Kidney (tissue), 14 donors: Measurements from ENCODE around the gene XPO6. TPM values are rescaled to one million over a fixed set of nuclear protein-coding genes. Genes with fewer than 3 reads are reported as not detected.

Source experiments
- DNase-seq, 5 donors: peaks; one replicate each; pipeline ENCODE4 v3.0.0-alpha.2; 2013 to 2020
- FAIRE-seq: peaks from 2 replicates; lab custom pipeline; 2012; peaks lifted over from hg19 to GRCh38; lab: Jason Lieb, UNC
- H3K27ac ChIP-seq, 2 donors: one replicate each; pipeline ENCODE4 v1.7.0; 2013; ENCODE audit warnings: low read depth in 2 of 2, low read length in 2 of 2, inconsistent platforms in 1 of 2
- H3K27me3 ChIP-seq: one replicate; pipeline ENCODE4 v1.7.1; 2013; ENCODE audit warnings: low read length, inconsistent platforms; ENCODE audit not compliant: control insufficient read depth, insufficient read depth
- H3K36me3 ChIP-seq, 3 donors: one replicate each; pipeline versions ENCODE4 v1.7.0 to v1.7.1; 2013; ENCODE audit warnings: low read length in 3 of 3, control low read depth in 1 of 3, inconsistent platforms in 1 of 3; ENCODE audit not compliant: insufficient read depth in 3 of 3, control insufficient read depth in 2 of 3
- H3K4me1 ChIP-seq, 3 donors: one replicate each; pipeline versions ENCODE4 v1.7.0 to v1.7.1; 2013; ENCODE audit warnings: low read length in 3 of 3, inconsistent platforms in 1 of 3, low read depth in 1 of 3; ENCODE audit not compliant: control insufficient read depth in 2 of 3, insufficient read depth in 2 of 3
- H3K4me3 ChIP-seq, 3 donors: one replicate each; pipeline versions ENCODE4 v1.7.0 to v1.8.1; 2013; ENCODE audit warnings: low read length in 3 of 3, control low read depth in 1 of 3, inconsistent platforms in 1 of 3
- H3K9ac ChIP-seq, 3 donors: one replicate each; pipeline versions ENCODE4 v1.7.0 to v1.7.1; 2013; ENCODE audit warnings: low read length in 3 of 3, control low read depth in 1 of 3, inconsistent platforms in 1 of 3
- H3K9me3 ChIP-seq, 3 donors: one replicate each; pipeline versions ENCODE4 v1.7.0 to v1.7.1; 2013; ENCODE audit warnings: low read length in 3 of 3, control low read depth in 1 of 3, inconsistent platforms in 1 of 3; ENCODE audit not compliant: control insufficient read depth in 2 of 3, insufficient read depth in 1 of 3
- intact Hi-C: fragments of 100-400 bp; cut with DNase I; formaldehyde crosslinking; loops from one replicate; pipeline ENCODE4 v1.11.1; 2022
- polyA plus RNA-seq: library from polyadenylated mRNA; stranded (reverse); fragments of 350-450 nt; fragmentation: Illumina TruSeq; extraction: RNeasy Lipid Tissue Mini Kit (QIAGEN cat#74804); gene quantifications from one replicate; pipeline ENCODE4 v1.2.3, GENCODE V29; 2014; ENCODE audit warnings: low read depth, low replicate concordance; ENCODE audit not compliant: insufficient read depth
- total RNA-seq: library from RNA; stranded (reverse); fragmentation: NEBNext Ultra II Directional; extraction: Animal tissue kit (Norgen Biotek cat#: 25700); gene quantifications from one replicate; pipeline ENCODE4 v1.2.1, GENCODE V29; 2021
- TF ChIP-seq, protein P1 (sequence below): IDR thresholded peaks from 3 replicates; pipeline ENCODE4 v1.5.1; 2012; ENCODE audit warnings: mild to moderate bottlenecking, moderate library complexity, borderline replicate concordance; ENCODE audit not compliant: insufficient read depth; ENCODE audit errors: extremely low read depth
- donor health status: control.
- donor health status: control.
- donor health status: control.
- donor health status: control.
- donor health status: control.
- donor health status: DM: yes; HTN: yes; CAD: no.
- donor health status: Normal renal cell carcinoma (clear cell type).

XPO6 gene
- total and polyA plus RNA-seq, 2 donors from 2014 or later = 57.2 to 98.8 TPM

DNA sequence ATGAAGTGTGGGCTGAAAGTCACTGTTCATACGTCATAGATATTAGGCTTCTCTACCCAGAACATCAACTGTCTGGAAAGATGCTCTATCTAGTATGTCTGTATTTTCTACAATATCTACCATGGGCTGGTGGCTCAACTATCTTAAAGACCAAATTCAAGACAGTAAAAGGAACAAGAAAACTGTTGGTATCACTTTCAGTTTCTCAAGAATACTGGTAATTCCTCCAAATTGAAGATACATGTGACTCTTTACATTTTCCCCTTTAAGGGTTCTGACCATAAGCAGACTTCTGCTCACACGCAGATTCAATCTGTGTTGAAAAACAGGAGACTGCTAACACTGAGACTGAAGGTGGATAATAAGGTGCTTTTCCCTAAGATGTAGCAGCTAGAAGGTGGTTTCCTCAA, 24.2 kb downstream of the XPO6 start:
- Histone ChIP-seq H3K27ac (no peak overlapping the region), H3K27me3 (no peaks in the 10 kb centered on the region), H3K36me3 (no peaks in the 10 kb centered on the region), H3K4me3 (no peak overlapping the region), H3K4me1 (no peaks in the 10 kb centered on the region), H3K9ac (no peak overlapping the region), H3K9me3 (no peaks in the 10 kb centered on the region)
- DNase-seq = no peak
- no peak for FAIRE-seq
- TF ChIP-seq, protein P1, sequence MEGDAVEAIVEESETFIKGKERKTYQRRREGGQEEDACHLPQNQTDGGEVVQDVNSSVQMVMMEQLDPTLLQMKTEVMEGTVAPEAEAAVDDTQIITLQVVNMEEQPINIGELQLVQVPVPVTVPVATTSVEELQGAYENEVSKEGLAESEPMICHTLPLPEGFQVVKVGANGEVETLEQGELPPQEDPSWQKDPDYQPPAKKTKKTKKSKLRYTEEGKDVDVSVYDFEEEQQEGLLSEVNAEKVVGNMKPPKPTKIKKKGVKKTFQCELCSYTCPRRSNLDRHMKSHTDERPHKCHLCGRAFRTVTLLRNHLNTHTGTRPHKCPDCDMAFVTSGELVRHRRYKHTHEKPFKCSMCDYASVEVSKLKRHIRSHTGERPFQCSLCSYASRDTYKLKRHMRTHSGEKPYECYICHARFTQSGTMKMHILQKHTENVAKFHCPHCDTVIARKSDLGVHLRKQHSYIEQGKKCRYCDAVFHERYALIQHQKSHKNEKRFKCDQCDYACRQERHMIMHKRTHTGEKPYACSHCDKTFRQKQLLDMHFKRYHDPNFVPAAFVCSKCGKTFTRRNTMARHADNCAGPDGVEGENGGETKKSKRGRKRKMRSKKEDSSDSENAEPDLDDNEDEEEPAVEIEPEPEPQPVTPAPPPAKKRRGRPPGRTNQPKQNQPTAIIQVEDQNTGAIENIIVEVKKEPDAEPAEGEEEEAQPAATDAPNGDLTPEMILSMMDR = no peak
- intact Hi-C loops = no loop called here

DNA sequence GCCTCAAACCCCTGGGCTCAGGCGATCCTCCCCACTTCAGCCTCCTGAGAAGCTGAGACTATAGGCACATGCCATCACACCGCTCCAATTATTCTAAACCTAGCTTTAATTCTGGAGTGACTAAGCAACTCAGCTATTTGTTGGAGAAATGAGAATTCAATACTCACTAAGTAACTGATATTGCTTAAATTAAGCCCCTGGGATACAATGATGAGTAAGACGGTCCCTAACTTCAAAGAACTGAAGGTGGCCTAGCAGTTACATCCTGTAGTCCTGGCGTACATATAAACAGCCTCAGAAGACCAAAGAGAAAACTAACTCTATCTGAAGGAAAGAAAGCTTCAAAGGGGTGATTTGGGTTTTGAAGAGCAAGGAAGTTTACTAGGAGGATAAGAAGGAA, 25.0 kb downstream of the XPO6 start:
- intact Hi-C loops = no loop called here
- H3K4me3 ChIP-seq = no peak overlapping the region
- peaks cover 0 to 7% (median 3%) of the 10 kb centered on the region in 3 donors for H3K4me1 ChIP-seq
- no peaks in the 10 kb centered on the region for H3K9me3 ChIP-seq
- H3K9ac ChIP-seq = no peak overlapping the region
- TF ChIP-seq, protein P1 = no peak
- FAIRE-seq (no peak), DNase-seq (no peak)
- H3K27me3 ChIP-seq = no peaks in the 10 kb centered on the region
- H3K36me3 ChIP-seq = no peaks in the 10 kb centered on the region
- peak overlapping the region in 1 of 2 donors; percentile 9 for H3K27ac ChIP-seq

DNA sequence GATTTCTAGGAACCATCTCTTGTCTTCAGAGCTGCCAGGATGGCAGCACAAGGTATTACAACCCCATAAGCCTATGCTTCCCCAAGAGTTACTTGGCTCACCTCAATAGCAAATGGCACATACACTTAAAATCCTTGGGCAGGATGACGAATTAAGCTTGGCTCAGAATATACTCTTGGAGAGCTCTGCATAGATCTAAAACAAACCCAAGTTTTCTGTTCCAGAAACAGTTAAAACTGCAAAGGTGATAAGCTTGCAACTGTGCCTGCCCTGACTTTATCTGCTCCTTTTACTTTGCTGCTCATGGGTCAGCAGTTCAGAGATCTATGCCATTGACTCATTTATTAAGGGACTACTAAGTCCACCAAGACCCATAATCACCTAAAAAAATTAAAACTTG, 26.1 kb downstream of the XPO6 start:
- Histone ChIP-seq H3K4me3 (no peak overlapping the region), H3K36me3 (no peaks in the 10 kb centered on the region), H3K9ac (no peak overlapping the region), H3K27ac (no peak overlapping the region), H3K9me3 (no peaks in the 10 kb centered on the region), H3K27me3 (no peaks in the 10 kb centered on the region), H3K4me1 (peaks cover 0 to 11% (median 7%) of the 10 kb centered on the region in 3 donors)
- no peak for DNase-seq
- no peak for FAIRE-seq
- intact Hi-C loops = no loop called here
- TF ChIP-seq, protein P1 = no peak

DNA sequence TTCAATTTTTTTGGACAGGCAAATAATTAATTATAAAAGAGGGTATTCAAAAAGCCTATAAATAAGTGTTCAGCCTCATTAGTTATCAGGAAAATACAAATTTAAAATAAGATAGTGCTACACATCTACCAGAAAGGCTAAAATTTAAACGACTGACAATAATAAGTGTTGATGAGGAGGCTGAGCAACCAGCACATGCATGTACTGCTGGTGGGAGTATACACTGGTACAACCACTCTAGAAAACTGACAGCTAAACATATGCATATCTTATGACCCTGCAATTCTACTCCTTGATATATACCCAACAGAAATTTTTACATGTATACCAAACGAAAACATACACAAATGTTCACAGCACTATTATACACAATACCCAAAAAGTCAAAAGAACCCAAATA, 27.1 kb downstream of the XPO6 start:
- intact Hi-C loops = no loop called here
- H3K4me1 ChIP-seq = peaks cover 0 to 11% (median 7%) of the 10 kb centered on the region in 3 donors
- no peaks in the 10 kb centered on the region for H3K36me3 ChIP-seq
- H3K9ac ChIP-seq = no peak overlapping the region
- H3K27me3 ChIP-seq = no peaks in the 10 kb centered on the region
- FAIRE-seq (no peak), DNase-seq (no peak)
- TF ChIP-seq, protein P1 = no peak
- H3K4me3 ChIP-seq = no peak overlapping the region
- no peaks in the 10 kb centered on the region for H3K9me3 ChIP-seq
- no peak overlapping the region for H3K27ac ChIP-seq
